Body of pancreas (tissue), 4 donors: ENCODE results near the gene PIK3C2B.

Source experiments
- POLR2A ChIP-seq, 3 donors: fragments of 450-650 bp; IDR thresholded peaks; one replicate each; pipeline ENCODE4 v1.6.1; 2016; ENCODE audit warnings: antibody characterized with exemption in 3 of 3, mild to moderate bottlenecking in 2 of 3
- TF ChIP-seq, protein P1 (sequence below), 7 experiments: fragments of 450-650 bp in 4 of 7; fragments of 200-600 bp in 3 of 7; sonication (generic) in 3 of 7; IDR thresholded peaks; one replicate each; pipeline ENCODE4 v1.5.1; 2016 to 2019; ENCODE audit warnings: antibody characterized with exemption in 7 of 7

DNA sequence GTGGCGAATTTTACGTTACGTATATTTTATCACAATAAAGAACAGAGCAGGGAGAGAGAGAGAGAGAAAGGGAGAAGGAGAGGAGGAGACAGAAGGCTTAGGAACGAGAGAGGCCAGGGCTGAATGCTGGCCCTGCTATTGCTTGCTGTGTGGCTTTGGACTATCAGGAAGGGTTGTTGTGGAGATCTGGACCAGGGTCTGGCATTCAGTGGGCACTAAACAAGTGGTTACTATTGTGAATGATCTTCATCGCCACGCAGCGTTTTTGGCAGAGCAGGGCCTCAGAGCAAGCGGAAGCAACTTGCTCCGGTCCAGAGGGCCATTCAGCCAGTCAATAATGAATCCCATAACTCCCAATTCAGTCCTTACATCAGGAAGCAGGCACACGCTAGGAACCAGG lies 26.4 kb downstream of the PIK3C2B start:
- TF ChIP-seq, protein P1, sequence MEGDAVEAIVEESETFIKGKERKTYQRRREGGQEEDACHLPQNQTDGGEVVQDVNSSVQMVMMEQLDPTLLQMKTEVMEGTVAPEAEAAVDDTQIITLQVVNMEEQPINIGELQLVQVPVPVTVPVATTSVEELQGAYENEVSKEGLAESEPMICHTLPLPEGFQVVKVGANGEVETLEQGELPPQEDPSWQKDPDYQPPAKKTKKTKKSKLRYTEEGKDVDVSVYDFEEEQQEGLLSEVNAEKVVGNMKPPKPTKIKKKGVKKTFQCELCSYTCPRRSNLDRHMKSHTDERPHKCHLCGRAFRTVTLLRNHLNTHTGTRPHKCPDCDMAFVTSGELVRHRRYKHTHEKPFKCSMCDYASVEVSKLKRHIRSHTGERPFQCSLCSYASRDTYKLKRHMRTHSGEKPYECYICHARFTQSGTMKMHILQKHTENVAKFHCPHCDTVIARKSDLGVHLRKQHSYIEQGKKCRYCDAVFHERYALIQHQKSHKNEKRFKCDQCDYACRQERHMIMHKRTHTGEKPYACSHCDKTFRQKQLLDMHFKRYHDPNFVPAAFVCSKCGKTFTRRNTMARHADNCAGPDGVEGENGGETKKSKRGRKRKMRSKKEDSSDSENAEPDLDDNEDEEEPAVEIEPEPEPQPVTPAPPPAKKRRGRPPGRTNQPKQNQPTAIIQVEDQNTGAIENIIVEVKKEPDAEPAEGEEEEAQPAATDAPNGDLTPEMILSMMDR (IDR thresholded peaks at IDR 0.05) = no peak
- no peak for TF ChIP-seq POLR2A (IDR thresholded peaks at IDR 0.05)
